Hepatic stellate cell (primary cell): Measurements from ENCODE around the gene UPK3A.
"Not testable (repeated sequence)": the region's sequence is repeated elsewhere in the genome, so short reads cannot be mapped to it uniquely, and the experiment has no call there.

Experiments
- DNase-seq: peaks from one replicate; pipeline ENCODE4 v3.0.0; 2011; ENCODE audit warnings: low spot score

Gene UPK3A

GRCh38 chr22:45309422-45310227 lies 24.9 kb downstream of the UPK3A start, which contains the start of gene FAM118A:
Gene FAM118A, plus strand, starts transcription at chr22:45309934. Its CDS starts 12,446 bp downstream, at chr22:45322380.
- peak; percentile 90 for DNase-seq

GRCh38 chr22:45310331-45310976 lies 25.7 kb downstream of the UPK3A start:
- DNase-seq, result peak; percentile 19

- peak; percentile 21 for DNase-seq
These were observed 26.3 kb downstream of the UPK3A start for GRCh38 chr22:45310977-45311531.

- DNase-seq, result no peak
These were observed 27.7 kb downstream of the UPK3A start for GRCh38 chr22:45312415-45312814.

- DNase-seq, result no peak
These were observed 28.1 kb downstream of the UPK3A start for GRCh38 chr22:45312856-45313255.

GRCh38 chr22:45314054-45314721 lies 29.4 kb downstream of the UPK3A start:
- no peak for DNase-seq

- no peak for DNase-seq
These were observed 30.0 kb downstream of the UPK3A start for GRCh38 chr22:45314786-45315185.

GRCh38 chr22:45316796-45317526 lies 32.2 kb downstream of the UPK3A start:
- DNase-seq, result no peak

- DNase-seq, result no peak
These were observed 32.9 kb downstream of the UPK3A start for GRCh38 chr22:45317551-45318167.

- DNase-seq, result peak; percentile 92
These were observed 33.4 kb downstream of the UPK3A start for GRCh38 chr22:45318168-45318557.

GRCh38 chr22:45318558-45319323 lies 34.0 kb downstream of the UPK3A start:
- DNase-seq, result no peak

GRCh38 chr22:45319324-45319685 lies 34.6 kb downstream of the UPK3A start:
- DNase-seq, result no peak

GRCh38 chr22:45320357-45320976 lies 35.7 kb downstream of the UPK3A start:
- no peak for DNase-seq

GRCh38 chr22:45321827-45322226 lies 37.1 kb downstream of the UPK3A start:
- DNase-seq, result no peak

- no peak for DNase-seq
These were observed 38.2 kb downstream of the UPK3A start for GRCh38 chr22:45322873-45323525.

- no peak for DNase-seq
These were observed 38.9 kb downstream of the UPK3A start for GRCh38 chr22:45323695-45324094.

- no peak for DNase-seq
These were observed 39.6 kb downstream of the UPK3A start for GRCh38 chr22:45324311-45324711.

- not testable (repeated sequence) for DNase-seq
These were observed 43.5 kb downstream of the UPK3A start for GRCh38 chr22:45328261-45328660.

- no peak for DNase-seq
These were observed 44.2 kb downstream of the UPK3A start for GRCh38 chr22:45328822-45329529.
